Peyer's patch (tissue), 4 donors: ENCODE data around the gene NPS. TPM values are rescaled to one million over a fixed set of nuclear protein-coding genes. Genes with fewer than 3 reads are reported as not detected.

Experiments
- DNase-seq, 3 donors: peaks; one replicate each; pipeline ENCODE4 v3.0.0-alpha.2; 2017 to 2019
- H3K27ac ChIP-seq, 4 donors: fragments of 200-600 bp; sonication (generic); one replicate each; pipeline ENCODE4 v1.5.1; 2016 to 2019
- H3K27me3 ChIP-seq, 2 donors: fragments of 200-600 bp; sonication (generic); one replicate each; pipeline ENCODE4 v1.5.1; 2019
- H3K36me3 ChIP-seq, 3 donors: fragments of 200-600 bp; sonication (generic); one replicate each; pipeline ENCODE4 v1.5.1; 2016 to 2019
- H3K4me1 ChIP-seq, 4 donors: fragments of 200-600 bp; sonication (generic); one replicate each; pipeline ENCODE4 v1.5.1; 2016 to 2019
- H3K4me3 ChIP-seq, 4 donors: fragments of 200-600 bp; sonication (generic); 1 replicate in 3 of 4; 2 replicates in 1 of 4; pipeline ENCODE4 v1.5.1; 2016 to 2019; ENCODE audit warnings: mild to moderate bottlenecking in 1 of 4
- H3K9me3 ChIP-seq, 4 donors: fragments of 200-600 bp; sonication (generic); one replicate each; pipeline ENCODE4 v1.5.1; 2016 to 2019; ENCODE audit warnings: mild to moderate bottlenecking in 1 of 4
- POLR2A ChIP-seq, 2 donors: fragments of 450-650 bp; IDR thresholded peaks; one replicate each; pipeline ENCODE4 v1.5.1; 2017; ENCODE audit warnings: antibody characterized with exemption in 2 of 2, mild to moderate bottlenecking in 2 of 2, moderate library complexity in 2 of 2
- total RNA-seq, 4 donors: library from RNA; depleted of rRNA; stranded (reverse); fragments of >200 nt; gene quantifications; one replicate each; pipeline ENCODE4 v1.1.0, GENCODE V29; 2016
- TF ChIP-seq, protein P1 (sequence below), 6 experiments: fragments of 450-650 bp in 4 of 6; fragments of 200-600 bp in 2 of 6; sonication (generic) in 1 of 6; IDR thresholded peaks; one replicate each; pipeline ENCODE4 v1.5.1; 2017 to 2019; ENCODE audit warnings: antibody characterized with exemption in 6 of 6, mild to moderate bottlenecking in 3 of 6, moderate library complexity in 1 of 6

The NPS gene
- total RNA-seq, 4 donors from 2014 or later, result not detected

DNA sequence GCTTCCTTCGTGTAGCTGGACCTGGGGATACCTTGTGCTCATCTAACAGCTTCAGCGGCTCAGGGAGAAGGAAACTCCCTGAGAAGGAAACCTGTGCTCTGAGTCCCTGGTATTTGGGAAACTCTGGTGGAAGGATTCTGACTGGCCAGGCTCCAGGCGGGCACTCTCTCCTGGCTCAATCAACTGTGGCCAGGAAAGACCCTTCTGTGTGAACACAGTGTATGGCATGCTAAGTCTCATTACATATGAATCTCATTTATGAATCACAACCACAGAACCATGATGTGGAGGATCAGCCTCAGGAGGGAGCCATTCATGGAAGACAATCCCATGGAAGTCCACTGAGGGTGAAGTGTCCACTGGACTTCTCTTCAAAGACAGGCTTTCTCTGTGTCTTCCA lies 20.9 kb downstream of the NPS start:
- TF ChIP-seq POLR2A (IDR thresholded peaks at IDR 0.05), result no peak
- TF ChIP-seq, protein P1, sequence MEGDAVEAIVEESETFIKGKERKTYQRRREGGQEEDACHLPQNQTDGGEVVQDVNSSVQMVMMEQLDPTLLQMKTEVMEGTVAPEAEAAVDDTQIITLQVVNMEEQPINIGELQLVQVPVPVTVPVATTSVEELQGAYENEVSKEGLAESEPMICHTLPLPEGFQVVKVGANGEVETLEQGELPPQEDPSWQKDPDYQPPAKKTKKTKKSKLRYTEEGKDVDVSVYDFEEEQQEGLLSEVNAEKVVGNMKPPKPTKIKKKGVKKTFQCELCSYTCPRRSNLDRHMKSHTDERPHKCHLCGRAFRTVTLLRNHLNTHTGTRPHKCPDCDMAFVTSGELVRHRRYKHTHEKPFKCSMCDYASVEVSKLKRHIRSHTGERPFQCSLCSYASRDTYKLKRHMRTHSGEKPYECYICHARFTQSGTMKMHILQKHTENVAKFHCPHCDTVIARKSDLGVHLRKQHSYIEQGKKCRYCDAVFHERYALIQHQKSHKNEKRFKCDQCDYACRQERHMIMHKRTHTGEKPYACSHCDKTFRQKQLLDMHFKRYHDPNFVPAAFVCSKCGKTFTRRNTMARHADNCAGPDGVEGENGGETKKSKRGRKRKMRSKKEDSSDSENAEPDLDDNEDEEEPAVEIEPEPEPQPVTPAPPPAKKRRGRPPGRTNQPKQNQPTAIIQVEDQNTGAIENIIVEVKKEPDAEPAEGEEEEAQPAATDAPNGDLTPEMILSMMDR (IDR thresholded peaks at IDR 0.05), result no peak
- H3K27ac ChIP-seq, result no peak overlapping the region
- H3K4me1 ChIP-seq, result no peaks in the 10 kb centered on the region
- no peaks in the 10 kb centered on the region for H3K9me3 ChIP-seq
- no peak overlapping the region for H3K4me3 ChIP-seq
- H3K36me3 ChIP-seq, result no peaks in the 10 kb centered on the region
- H3K27me3 ChIP-seq, result no peaks in the 10 kb centered on the region
- no peak for DNase-seq

DNA sequence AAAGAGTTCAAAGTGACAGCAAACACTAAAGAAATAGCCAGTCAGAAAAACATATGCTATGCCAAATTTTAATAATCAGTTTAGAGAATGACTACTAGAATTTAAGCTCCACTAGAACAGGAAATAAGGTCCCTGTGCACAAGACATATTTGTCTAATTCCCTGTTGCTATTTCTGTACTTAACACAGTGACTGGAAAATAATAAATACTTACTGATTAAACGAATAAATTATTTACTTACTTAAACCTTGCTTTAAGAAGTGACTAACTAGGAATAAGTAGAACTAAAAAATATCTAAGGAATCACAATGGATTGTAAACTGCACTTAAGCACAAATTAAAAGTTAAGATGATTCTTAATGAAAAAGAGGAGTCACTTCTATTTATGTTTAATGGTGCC lies 22.3 kb downstream of the NPS start:
- H3K4me1 ChIP-seq, result no peaks in the 10 kb centered on the region
- no peak overlapping the region for H3K4me3 ChIP-seq
- no peak for DNase-seq
- no peak for TF ChIP-seq POLR2A (IDR thresholded peaks at IDR 0.05)
- TF ChIP-seq, protein P1 (IDR thresholded peaks at IDR 0.05), result no peak
- H3K27me3 ChIP-seq, result no peaks in the 10 kb centered on the region
- H3K36me3 ChIP-seq, result no peaks in the 10 kb centered on the region
- H3K27ac ChIP-seq, result no peak overlapping the region
- no peaks in the 10 kb centered on the region for H3K9me3 ChIP-seq

DNA sequence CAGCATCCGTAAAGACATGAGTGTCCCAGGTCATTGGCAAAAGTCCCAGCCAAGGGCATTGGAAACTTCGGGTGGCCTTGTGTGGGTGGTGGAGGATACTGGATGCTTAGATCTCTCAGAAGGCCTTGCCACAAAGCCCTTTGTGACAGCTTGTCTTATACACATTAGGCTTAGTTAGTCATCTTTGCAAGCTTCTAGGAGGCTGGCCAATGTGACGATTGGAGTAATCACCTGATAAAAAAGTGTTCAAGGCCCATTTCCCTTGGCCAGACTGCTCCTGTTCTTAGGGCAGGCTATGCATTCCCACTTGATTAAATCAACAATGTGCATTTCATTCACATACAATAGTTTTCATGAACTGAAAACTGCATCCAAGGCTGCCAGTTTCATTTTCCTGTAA lies 26.9 kb downstream of the NPS start:
- TF ChIP-seq, protein P1 (IDR thresholded peaks at IDR 0.05), result no peak
- no peak for TF ChIP-seq POLR2A (IDR thresholded peaks at IDR 0.05)
- Histone ChIP-seq H3K27ac (no peak overlapping the region), H3K36me3 (no peaks in the 10 kb centered on the region), H3K4me3 (no peak overlapping the region), H3K27me3 (no peaks in the 10 kb centered on the region), H3K4me1 (no peaks in the 10 kb centered on the region), H3K9me3 (no peaks in the 10 kb centered on the region)
- DNase-seq, result no peak

DNA sequence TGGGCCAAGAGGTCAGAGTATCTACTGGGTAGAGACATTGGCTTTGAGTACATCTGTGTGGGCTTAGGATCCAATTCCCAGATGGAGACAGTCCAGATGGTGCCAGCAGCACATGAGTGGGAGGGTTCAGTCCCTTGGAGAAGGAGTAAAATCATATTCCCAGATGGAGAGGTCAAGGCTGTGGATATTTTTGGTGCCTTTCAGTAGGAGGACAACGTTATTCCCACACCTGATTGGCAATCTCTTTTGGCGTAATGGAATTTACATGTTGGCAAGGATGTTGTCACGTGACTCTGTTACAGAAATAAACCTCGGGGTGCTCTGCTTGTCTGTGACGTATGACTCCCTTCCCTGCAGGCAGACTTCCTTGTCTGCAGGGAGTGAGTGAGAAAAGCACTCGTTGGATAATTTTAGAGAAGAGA lies 27.6 kb downstream of the NPS start:
- no peaks in the 10 kb centered on the region for H3K4me1 ChIP-seq
- no peaks in the 10 kb centered on the region for H3K36me3 ChIP-seq
- no peaks in the 10 kb centered on the region for H3K9me3 ChIP-seq
- TF ChIP-seq, protein P1 (IDR thresholded peaks at IDR 0.05), result no peak
- TF ChIP-seq POLR2A (IDR thresholded peaks at IDR 0.05), result no peak
- no peak overlapping the region for H3K4me3 ChIP-seq
- no peak for DNase-seq
- no peaks in the 10 kb centered on the region for H3K27me3 ChIP-seq
- no peak overlapping the region for H3K27ac ChIP-seq

DNA sequence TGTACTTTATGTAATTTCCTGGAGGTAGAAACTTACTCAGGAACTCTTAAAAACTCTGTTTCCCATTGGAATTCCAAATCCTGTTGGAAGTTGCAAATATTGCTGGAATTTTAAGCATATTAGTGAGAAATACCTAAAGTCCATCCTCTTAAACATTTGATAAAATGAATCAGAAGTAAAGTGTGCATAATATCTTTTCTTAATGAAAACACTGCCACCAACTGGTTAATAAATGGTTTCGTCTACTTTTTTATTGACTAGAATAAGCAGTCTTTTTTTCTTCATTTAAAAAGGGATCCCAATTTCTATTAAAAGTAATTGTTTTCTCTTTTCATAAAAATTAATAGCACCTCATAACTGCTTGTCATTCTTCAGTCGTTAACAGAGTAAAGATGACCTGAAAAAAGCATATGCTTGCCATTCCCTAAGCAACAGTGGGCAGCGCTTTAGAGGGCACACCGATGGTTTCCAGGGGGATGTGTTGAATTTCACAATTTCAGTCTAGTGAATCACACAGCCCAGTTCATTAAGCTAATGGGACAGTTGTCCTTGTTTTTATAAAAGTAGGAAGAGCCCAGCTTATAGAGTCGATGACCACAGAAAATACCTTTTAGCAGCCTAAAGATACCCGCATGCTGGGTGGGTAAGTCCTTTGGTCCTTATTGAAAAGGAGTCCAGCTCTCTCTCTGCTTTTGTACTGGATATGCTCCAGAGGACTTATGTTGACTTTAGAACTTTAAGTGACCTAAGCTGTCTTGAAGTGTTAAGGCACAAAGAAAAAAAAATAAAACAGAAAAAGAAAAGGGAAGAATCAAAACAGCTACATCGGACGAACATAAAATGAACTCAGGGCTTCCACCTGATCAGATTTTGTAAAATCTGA lies 28.5 kb downstream of the NPS start:
- TF ChIP-seq, protein P1 (IDR thresholded peaks at IDR 0.05), result no peak
- TF ChIP-seq POLR2A (IDR thresholded peaks at IDR 0.05), result no peak
- H3K4me3 ChIP-seq, result no peak overlapping the region
- no peaks in the 10 kb centered on the region for H3K27me3 ChIP-seq
- no peaks in the 10 kb centered on the region for H3K9me3 ChIP-seq
- H3K4me1 ChIP-seq, result no peaks in the 10 kb centered on the region
- no peak overlapping the region for H3K27ac ChIP-seq
- no peak for DNase-seq
- H3K36me3 ChIP-seq, result no peaks in the 10 kb centered on the region
